ENCODE results near the gene DIS3L2. TPM values are rescaled to one million over a fixed set of nuclear protein-coding genes. Genes with fewer than 3 reads are reported as not detected.

Gene DIS3L2
- total RNA-seq, 1 experiment from 2014 or later: 20.2 TPM

DNA sequence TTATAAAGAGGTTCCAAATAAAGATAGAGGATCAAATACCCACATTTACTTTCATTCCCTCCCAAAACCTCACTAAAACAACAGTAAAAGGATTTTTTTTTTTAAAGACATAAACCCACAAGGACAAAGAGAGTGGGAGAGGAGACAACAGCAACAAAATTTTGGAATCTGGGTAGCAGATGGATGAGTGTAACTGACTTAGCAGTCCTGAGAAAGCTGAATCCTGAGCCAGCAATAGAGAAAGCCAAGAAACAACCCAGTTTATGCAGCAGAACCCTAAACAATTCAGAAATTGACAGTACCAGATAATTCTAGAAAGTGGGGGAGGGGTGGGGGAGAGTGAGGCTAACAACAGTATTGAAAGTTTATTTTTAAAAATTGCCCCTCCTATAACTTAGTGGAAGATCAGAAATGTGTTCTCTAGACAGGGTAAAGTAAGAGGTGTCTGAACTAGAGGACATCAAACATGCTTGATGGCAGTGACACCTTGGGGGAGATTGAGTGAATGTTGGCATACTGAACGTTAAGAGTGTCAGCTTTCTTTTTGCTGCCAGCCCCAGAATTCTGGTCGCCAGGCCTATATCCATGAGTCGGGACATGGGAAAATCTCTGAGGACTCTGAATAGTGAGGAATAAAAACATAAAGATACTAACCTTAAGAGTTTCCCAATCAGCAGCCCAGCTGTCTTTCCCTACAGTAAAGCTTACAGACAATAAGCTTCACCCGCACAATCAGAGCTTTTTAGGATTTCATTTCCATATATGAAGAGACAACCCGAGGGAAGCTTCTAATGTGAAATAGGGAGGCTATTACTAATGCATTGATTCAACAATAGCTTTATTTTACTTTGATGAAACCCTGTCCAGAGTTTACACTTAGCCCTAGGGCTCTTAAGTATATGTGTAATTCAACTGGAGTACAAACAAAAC, 289.0 kb downstream of the DIS3L2 start:
- in situ Hi-C loops (cut with HindIII; ENCODE audit: low pct_unique_long_range_greater_than_20kb, low sequenced_read_pairs): no loop called here
- no peak for DNase-seq (ENCODE audit: low read depth)

DNA sequence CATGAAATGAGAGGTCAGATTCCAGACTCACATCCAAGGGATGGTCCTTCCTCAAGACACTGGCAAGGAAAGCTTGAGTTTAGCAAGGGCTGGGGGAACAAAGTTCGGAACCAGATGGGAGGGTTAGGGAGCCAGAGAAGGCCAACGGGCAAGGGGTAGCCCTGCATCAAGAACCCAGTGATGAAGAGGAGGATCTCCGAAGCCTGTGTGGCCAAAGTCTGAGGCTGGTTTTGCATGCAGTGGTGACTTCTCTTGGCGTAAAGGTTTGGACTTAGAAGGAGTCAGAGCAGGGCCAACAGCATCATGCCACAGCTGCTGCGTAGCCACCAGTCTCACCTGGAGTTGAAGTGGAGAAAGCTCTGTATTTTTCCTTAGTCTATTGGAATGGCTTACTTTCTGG, 293.5 kb downstream of the DIS3L2 start:
- DNase-seq (ENCODE audit: low read depth): no peak
- in situ Hi-C loops (cut with HindIII; ENCODE audit: low pct_unique_long_range_greater_than_20kb, low sequenced_read_pairs): no loop called here

DNA sequence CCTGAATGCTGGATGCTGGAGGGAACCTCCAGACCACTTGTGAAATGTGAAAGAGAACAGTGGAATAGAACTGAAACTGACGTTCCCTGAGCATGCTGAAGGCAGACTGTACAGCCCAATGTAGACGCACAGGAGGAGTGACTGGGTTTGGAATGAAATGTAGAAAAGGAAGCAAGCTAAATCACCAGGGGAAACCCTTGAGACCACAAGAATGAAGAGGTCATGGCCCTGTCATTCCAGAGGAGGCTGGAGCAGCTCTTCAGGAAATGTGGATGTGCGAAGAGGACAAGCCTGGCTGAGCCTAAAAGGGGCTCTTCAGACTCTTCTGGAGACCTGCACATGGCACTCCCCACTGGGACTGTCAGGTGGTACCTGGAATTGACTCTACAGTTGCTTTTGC, 298.6 kb downstream of the DIS3L2 start:
- in situ Hi-C loops (cut with HindIII; ENCODE audit: low pct_unique_long_range_greater_than_20kb, low sequenced_read_pairs): no loop called here
- DNase-seq (ENCODE audit: low read depth): peak; percentile 80

DNA sequence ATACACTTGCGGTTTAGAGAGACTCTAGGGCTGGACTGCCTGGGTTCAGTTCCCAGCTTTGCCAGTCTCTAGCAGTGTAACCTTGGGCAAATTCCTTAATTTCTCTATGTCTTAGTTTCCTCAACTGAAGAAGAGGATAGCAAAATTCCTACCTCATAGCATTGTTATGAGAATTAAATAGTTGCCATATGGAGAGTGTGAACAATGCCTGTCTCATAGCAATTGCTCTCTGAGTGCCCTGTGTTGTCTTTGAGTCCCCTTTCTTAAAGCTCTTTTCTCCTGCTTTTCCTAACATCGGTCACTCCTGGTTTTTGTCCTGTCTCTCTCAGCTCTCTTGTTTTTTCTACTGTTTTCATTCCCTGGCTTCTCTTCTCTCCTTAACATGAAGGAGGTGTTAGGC, 300.3 kb downstream of the DIS3L2 start:
- in situ Hi-C loops (cut with HindIII; ENCODE audit: low pct_unique_long_range_greater_than_20kb, low sequenced_read_pairs): no loop called here
- DNase-seq (ENCODE audit: low read depth): no peak

DNA sequence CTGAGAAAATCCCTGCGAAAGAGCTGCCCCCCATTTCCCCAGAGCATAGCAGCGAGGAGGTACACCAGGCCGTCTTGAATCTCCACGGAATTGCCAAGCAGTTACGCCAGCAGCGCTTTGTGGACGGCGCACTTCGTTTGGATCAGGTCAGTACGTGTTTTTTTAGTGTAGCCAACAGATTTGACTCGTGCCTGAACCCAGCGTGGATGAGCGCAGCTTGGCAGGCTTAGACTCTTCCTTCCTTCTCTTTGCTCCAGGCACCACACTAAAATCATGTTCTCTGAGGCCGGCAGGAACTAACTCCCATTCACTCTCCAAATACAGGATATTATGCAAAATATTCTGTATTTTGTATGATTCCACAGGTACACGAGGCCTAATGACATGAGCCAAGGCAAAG, 301.8 kb downstream of the DIS3L2 start:
- no peak for DNase-seq (ENCODE audit: low read depth)
- in situ Hi-C loops (cut with HindIII; ENCODE audit: low pct_unique_long_range_greater_than_20kb, low sequenced_read_pairs): no loop called here

DNA sequence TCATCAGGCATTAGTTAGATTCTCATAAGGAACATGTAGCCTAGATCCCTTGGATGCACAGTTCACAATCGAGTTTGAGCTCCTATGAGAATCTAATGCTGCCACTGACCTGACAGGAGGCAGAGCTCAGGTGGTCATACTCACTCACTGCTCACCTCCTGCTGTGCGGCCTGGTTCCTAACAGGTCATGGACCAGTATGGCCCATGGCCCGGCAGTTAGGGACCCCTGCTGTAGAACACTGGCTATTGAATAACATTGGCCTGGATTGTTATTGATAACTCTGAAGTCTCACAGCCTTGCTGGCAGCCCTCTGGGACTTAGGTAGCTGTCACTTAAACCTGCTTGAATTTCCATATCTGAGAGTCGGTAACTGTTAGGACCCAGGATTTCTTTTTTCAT, 302.6 kb downstream of the DIS3L2 start:
- in situ Hi-C loops (cut with HindIII; ENCODE audit: low pct_unique_long_range_greater_than_20kb, low sequenced_read_pairs): no loop called here
- no peak for DNase-seq (ENCODE audit: low read depth)

DNA sequence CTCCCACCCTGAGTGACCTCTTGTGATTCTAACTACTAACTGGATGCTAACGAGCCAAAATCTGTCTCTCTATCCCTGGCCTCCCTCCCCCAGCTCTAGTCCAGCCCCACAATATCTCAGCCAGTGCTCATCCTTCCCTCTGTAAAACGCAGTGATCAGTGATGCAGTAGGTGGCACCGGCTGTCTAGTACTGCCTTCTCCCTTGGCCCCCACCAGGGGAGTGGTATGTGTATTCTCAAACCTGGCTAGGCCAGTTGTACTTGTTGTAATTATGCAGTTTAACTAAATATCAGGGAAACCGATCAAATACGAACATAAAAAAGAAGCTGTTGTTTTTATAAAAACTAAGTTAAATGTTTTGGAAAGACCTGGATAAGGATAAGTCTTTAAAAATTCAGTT, 303.8 kb downstream of the DIS3L2 start:
- in situ Hi-C loops (cut with HindIII; ENCODE audit: low pct_unique_long_range_greater_than_20kb, low sequenced_read_pairs): no loop called here

DNA sequence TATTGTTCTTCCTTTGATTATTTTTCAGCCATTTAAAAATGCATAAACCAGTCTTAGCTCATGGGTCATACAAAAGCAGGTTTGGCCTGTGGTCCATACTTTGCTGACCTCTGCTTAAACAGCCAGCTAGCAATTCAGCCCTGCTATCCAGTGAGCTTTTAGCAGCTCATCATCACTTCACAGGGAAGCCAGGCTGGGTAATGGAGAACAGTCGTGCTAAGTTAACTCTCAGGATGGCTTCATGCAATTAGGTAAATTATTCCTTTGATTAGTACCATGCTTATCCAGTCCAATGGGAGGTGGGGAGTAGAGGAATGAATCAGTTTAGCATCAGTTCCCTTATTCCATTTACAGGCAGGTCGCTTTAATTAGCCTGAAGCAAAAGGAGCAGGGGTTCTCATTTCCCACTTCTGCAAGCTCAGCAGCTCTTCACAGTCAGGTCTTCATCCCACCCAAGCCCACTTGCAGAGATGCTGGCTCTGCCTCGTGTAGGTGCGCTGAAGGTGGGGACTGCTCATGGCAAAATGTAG, 307.2 kb downstream of the DIS3L2 start:
- no peak for DNase-seq (ENCODE audit: low read depth)
- in situ Hi-C loops (cut with HindIII; ENCODE audit: low pct_unique_long_range_greater_than_20kb, low sequenced_read_pairs): no loop called here

More for the DNA sequence above, 303.8 kb downstream of the DIS3L2 start:
- no peak for DNase-seq (ENCODE audit: low read depth)

DNA sequence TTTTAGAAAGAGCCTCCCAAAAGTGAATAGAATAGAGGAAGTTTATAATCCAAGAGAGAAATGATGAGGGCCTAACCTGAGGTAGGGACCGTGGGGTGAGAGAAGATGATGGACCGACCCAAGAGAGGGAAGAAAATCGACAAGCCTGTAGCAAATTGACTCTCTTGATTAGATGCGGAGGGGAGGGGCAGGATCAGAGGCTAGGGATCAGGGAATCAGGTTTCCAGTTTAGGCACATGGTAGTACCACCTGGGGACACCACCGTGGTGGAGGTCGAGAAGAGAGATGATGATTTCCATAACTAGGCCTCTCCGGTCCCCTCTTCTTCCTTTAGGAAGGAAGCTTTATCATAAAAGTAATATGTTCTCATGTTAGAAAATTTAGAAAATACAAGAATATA, 308.4 kb downstream of the DIS3L2 start:
- DNase-seq (ENCODE audit: low read depth): no peak
- in situ Hi-C loops (cut with HindIII; ENCODE audit: low pct_unique_long_range_greater_than_20kb, low sequenced_read_pairs): no loop called here

DNA sequence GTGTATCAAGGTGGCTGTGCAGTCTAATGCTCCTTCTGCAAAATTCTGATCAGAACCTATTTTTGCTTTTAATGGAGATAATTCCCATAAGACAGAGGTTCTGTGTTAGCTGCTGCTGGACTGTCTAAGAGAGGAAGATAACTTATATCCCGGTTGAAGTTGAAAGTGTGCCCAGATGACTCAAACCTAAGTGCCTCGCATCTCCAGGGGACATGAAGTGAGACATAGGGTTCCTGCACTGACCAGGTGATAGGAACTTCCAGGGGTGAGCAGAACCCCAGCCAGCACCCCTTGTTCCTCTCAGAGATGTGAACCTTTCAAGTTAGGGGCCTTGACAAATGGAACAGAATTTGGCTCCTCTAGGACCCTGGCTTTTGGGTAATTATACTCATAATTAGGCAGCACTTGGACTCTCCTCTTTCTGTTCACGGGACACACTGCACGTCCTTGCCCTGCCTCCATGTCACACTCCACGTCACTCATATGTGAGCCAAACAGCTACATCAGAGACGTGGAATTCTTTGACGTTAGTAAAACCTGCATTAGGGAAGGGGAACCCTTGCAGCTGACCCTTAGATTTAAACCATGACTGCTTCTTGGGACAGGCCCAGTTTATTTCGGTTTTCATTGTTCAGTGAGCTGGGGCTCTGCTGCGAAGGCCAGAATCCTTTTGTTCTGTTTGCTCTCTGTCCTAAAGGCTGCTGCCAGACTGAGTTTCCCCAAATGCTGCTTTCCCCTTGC, 312.6 kb downstream of the DIS3L2 start:
- in situ Hi-C loops (cut with HindIII; ENCODE audit: low pct_unique_long_range_greater_than_20kb, low sequenced_read_pairs): no loop called here
- no peak for DNase-seq (ENCODE audit: low read depth)

DNA sequence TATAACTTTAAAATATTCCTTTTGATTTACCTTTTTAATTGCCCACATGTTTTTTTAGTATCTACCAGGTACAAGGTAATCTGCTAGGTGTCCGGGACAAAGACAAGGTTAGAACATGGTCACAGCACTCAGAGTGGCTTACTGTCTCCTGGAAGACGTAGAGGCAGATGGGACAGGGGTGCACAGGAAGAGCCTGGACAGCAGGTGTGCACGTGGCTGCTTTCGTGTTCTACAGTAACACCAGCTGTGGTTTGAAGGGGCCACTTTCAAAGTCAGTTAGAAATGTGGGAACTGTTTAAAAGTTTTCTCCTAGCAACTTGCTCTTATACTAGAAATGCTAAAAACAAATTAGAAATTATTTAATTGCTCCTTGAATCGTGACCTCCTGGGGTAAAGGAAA, 314.2 kb downstream of the DIS3L2 start:
- in situ Hi-C loops (cut with HindIII; ENCODE audit: low pct_unique_long_range_greater_than_20kb, low sequenced_read_pairs): no loop called here
- DNase-seq (ENCODE audit: low read depth): no peak

DNA sequence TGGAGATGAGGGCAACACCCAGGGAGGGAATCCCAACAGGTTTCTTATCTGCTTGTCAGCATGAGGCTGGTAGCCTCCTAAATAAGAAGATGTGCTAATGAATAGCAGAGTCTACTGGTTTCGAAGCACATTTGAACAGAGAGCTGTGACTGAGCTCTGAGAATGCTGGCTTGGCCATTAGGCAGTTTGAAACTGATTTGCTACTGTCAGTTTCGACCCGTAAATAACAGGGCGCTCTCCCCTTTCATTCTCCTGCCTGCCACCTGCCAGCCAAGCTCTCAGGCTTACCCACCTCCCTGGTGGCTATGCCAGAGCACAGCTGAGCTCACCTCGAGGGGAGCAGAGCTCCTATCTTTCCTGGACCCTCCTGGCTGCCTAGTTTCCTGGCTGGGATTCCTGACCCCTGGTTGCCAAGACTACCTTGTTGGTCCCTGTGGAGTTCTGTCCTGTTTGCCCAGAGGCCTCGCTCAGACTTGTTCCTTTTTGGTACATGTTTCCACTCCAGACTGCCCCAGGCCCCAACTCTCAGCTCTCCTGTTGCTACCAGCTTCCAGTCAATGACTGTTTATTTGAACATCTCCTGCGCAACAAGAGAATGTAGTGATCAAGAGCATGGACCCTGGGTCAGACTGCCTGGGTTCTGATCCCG, 314.7 kb downstream of the DIS3L2 start:
- DNase-seq (ENCODE audit: low read depth): no peak
- in situ Hi-C loops (cut with HindIII; ENCODE audit: low pct_unique_long_range_greater_than_20kb, low sequenced_read_pairs): no loop called here

DNA sequence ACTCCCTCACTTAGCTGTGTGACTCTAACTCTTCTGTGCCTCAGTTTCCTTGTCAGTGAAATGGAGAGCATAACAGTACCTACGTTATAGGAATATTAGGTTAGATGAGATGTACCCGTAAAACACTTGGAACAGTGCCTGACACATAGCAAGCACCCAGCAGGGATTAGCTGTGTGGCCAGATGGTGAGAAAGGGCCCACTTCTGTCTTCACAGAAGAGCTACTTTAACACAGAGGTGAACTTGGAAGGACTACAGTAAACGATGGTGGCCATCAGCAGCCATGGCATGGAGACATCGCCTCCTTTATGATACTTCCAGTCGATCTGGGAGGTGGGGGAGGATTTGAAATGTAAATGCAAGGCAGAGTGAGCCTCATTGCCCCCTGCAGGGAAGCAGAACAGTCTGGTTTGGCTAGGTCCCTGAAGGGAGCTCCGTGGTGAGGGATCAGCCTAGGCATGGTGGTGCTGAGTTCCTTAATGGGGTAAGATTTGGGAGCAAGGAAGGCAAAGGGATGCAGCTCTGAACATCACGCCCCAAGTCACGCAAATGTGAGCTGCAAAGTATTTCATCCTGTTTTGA, 315.3 kb downstream of the DIS3L2 start:
- in situ Hi-C loops (cut with HindIII; ENCODE audit: low pct_unique_long_range_greater_than_20kb, low sequenced_read_pairs): no loop called here

DNA sequence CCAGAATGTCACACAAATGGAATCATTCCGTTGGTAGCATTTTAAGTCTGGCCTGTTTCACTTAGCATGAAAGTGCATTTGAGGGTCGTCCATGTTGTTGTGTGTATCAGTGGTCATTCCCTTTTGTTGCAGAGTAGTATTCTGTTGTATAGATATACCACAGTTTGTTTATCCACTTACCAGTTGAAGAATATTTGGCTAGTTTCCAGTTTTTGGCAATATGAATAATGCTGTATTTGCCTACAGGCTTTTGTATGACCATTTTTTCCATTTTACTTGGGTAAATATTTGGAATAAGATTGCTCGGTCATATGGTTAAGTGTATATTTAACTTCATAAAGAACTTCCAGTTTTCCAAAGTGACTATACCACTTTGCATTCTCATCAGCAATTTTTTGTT, 317.0 kb downstream of the DIS3L2 start:
- in situ Hi-C loops (cut with HindIII; ENCODE audit: low pct_unique_long_range_greater_than_20kb, low sequenced_read_pairs): no loop called here
- no peak for DNase-seq (ENCODE audit: low read depth)

More for the DNA sequence above, 315.3 kb downstream of the DIS3L2 start:
- DNase-seq (ENCODE audit: low read depth): no peak

DNA sequence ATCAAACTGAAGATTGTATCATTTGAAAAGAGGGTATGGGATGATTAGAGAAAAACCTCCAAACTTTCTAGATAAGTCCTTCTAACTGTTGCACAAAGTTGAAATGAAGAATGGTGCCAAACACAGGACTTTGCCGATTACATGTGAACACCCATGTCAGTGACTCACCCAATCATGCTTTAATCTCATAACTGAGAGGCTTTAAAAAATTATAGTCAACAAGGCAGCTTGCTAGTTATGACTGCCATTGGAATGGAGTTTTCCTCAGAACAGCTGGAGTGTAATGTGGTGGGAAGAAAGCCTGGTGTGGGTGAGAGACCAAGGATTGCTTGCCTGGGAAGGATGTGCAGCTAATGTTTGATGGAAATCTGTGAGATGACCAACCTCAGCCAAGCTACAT, 318.8 kb downstream of the DIS3L2 start:
- in situ Hi-C loops (cut with HindIII; ENCODE audit: low pct_unique_long_range_greater_than_20kb, low sequenced_read_pairs): no loop called here

DNA sequence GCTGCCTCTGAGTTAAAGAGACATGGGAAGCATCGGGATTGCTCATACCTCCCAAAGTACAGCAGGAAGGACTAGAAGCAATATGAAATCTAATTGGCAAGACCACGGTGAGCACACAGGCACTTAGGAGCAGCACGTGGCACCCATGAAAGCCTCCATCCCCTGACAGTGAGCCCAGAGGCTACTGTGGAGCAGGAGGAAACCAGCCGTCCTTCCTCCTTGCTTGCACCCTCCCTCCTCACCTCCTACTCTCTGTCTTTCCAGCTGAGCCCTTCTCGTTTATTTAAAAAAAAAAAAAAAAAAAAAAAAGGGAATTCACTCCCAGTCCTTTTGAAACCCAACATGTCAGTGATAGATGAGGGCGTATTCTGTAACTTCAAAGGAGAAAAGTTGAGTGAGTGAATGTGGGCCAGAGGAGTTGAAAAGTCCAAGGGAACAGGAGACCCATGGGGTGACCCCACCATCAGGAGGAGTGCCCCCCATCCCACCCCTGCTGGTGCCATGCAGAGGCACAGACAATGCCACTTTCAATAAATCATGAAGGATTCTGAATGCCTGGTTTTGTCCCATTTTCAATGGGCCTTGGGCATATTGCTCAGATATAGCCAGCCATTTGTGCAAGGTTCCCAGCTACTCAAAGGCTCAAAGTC, 320.5 kb downstream of the DIS3L2 start:
- DNase-seq (ENCODE audit: low read depth): no peak
- in situ Hi-C loops (cut with HindIII; ENCODE audit: low pct_unique_long_range_greater_than_20kb, low sequenced_read_pairs): no loop called here

More for the DNA sequence above, 318.8 kb downstream of the DIS3L2 start:
- no peak for DNase-seq (ENCODE audit: low read depth)

DNA sequence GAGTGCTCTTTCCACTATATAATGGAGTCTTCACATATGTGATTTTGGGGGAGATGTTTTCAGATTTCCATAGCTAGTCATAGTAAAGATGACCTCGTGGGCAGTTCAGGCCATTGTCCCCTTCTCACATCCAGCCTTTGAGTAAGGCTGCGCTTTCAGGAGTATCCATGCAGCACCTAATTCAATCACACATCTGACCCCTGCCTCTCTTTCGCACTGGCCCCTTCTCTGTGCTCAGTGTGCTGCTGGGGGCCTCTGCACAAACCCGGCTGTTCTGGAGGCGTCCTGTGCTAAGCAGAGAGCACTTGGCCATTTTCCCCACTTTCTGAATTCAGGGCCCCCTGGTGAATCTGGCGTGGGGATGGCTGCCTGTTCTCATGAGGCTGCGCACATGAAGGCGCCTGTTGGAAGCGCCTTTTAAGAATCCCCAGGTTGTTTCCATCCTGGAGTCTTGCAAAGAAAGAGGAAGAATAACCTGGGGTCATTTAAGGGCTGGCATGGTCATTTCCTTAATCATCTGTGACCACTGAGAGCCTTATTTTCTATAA, 321.1 kb downstream of the DIS3L2 start:
- in situ Hi-C loops (cut with HindIII; ENCODE audit: low pct_unique_long_range_greater_than_20kb, low sequenced_read_pairs): no loop called here
- DNase-seq (ENCODE audit: low read depth): no peak
